Activated CD8-positive, alpha-beta T cell treated with anti-CD3 and anti-CD28 coated beads for 36 hours (primary cell): ENCODE data around the gene RIPOR1. TPM values are rescaled to one million over a fixed set of nuclear protein-coding genes. Genes with fewer than 3 reads are reported as not detected.

Source experiments
- ATAC-seq: fragments of 200-7000 bp; cut with Tn5 transposase; one replicate; pipeline ENCODE4 v1.10.0; 2021; ENCODE audit warnings: mild to moderate bottlenecking, moderate library complexity
- CTCF ChIA-PET: fragments of 350-600 bp; sonication (Branson Sonifier 250); formaldehyde crosslinking; loops from one replicate; lab custom pipeline; 2021; ENCODE audit warnings: antibody characterized with exemption; lab: Charles Lee
- POLR2A ChIA-PET: fragments of 350-600 bp; sonication (Branson Sonifier 250); formaldehyde crosslinking; loops from one replicate; lab custom pipeline; 2021; ENCODE audit warnings: antibody characterized with exemption; lab: Charles Lee
- DNase-seq: peaks from one replicate; pipeline ENCODE4 v3.0.0-alpha.2; 2020
- H3K27ac Mint-ChIP-seq: one replicate; pipeline ENCODE4 v1.8.0; 2021; ENCODE audit warnings: mild to moderate bottlenecking, mixed read lengths
- H3K27me3 Mint-ChIP-seq: one replicate; pipeline ENCODE4 v1.8.0; 2021; ENCODE audit warnings: mixed read lengths
- H3K36me3 Mint-ChIP-seq: one replicate; pipeline ENCODE4 v1.8.0; 2021; ENCODE audit warnings: low read depth, mixed read lengths
- H3K4me1 Mint-ChIP-seq: one replicate; pipeline ENCODE4 v1.8.0; 2021; ENCODE audit warnings: low read depth, mixed read lengths
- H3K4me3 Mint-ChIP-seq: one replicate; pipeline ENCODE4 v1.8.0; 2021; ENCODE audit warnings: mild to moderate bottlenecking, moderate library complexity, mixed read lengths
- H3K9me3 Mint-ChIP-seq: one replicate; pipeline ENCODE4 v1.8.0; 2021; ENCODE audit warnings: mixed read lengths
- intact Hi-C: fragments of 100-400 bp; cut with micrococcal nuclease; formaldehyde crosslinking; loops from one replicate; pipeline ENCODE4 v1.10.0; 2022
- total RNA-seq, 2 experiments: library from RNA; stranded (reverse); gene quantifications; one replicate each; pipeline ENCODE4 v1.2.3, GENCODE V29; 2021
- TF ChIP-seq, protein P1 (sequence below): fragments of 200-600 bp; IDR thresholded peaks from one replicate; pipeline ENCODE4 v1.8.0; 2022; ENCODE audit warnings: antibody characterized with exemption, mild to moderate bottlenecking

RIPOR1 gene
- total RNA-seq, 2 experiments from 2014 or later, result 15.7 to 20.0 TPM

DNA sequence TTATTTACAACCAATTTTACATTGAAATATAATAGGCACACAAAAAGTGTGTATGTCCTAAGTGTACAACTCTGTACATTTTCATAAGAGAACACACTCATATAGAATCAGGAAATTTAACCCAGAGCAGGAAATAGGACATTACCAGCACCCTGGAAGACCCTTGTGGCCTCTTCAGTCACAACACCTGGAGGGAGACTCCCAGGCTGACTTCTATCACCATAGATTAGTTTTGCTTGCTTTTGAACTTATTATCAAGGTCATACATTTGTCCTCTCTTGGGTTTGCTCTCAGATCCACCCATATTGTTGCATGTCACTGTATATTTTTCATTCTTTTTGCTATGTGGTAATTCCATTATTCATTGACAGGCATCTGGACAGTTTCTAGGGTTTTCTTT lies 5.8 kb downstream of the RIPOR1 start:
- H3K27me3 Mint-ChIP-seq, result peaks cover 29% of the 10 kb centered on the region
- intact Hi-C loops, result no loop called here
- no peaks in the 10 kb centered on the region for H3K9me3 Mint-ChIP-seq
- TF ChIP-seq, protein P1, sequence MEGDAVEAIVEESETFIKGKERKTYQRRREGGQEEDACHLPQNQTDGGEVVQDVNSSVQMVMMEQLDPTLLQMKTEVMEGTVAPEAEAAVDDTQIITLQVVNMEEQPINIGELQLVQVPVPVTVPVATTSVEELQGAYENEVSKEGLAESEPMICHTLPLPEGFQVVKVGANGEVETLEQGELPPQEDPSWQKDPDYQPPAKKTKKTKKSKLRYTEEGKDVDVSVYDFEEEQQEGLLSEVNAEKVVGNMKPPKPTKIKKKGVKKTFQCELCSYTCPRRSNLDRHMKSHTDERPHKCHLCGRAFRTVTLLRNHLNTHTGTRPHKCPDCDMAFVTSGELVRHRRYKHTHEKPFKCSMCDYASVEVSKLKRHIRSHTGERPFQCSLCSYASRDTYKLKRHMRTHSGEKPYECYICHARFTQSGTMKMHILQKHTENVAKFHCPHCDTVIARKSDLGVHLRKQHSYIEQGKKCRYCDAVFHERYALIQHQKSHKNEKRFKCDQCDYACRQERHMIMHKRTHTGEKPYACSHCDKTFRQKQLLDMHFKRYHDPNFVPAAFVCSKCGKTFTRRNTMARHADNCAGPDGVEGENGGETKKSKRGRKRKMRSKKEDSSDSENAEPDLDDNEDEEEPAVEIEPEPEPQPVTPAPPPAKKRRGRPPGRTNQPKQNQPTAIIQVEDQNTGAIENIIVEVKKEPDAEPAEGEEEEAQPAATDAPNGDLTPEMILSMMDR, result no peak
- ChIA-PET CTCF (interaction anchor here (0.9 to 11.4 kb wide), 4 partner anchors 10 to 13 kb away, joined by 3 to 135 read pairs (median 30); no protein-coding TSS in a partner anchor), POLR2A (interaction anchor here (1.2 kb wide), 1 partner anchor 9 kb away, joined by 3 read pairs; no protein-coding TSS in a partner anchor)
- H3K4me1 Mint-ChIP-seq, result peaks cover 31% of the 10 kb centered on the region
- H3K36me3 Mint-ChIP-seq, result no peaks in the 10 kb centered on the region
- DNase-seq (no peak), ATAC-seq (no peak)
- no peak overlapping the region for H3K4me3 Mint-ChIP-seq
- no peak overlapping the region for H3K27ac Mint-ChIP-seq

DNA sequence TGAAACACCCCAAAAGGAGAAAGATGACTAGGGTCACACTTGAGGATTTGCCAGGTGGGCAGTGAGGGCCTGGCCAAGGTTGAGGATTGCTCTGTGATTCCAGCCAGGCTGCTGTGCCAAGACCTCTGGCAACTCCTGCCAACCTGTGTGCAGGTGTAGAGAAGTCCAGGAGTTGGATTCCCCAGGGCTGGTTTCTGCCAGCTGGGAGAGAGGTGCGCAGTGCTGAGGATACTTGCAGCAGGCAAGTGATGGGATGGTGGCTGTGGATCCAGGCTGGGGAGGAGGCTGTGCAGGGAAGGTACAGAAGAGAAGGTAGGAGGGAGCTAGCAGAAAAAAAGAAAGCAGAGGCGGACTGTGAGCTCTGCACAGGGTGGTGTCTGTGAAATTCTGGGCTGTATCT lies 6.6 kb downstream of the RIPOR1 start:
- H3K36me3 Mint-ChIP-seq, result no peaks in the 10 kb centered on the region
- TF ChIP-seq, protein P1, result no peak
- H3K27ac Mint-ChIP-seq, result no peak overlapping the region
- no peak for DNase-seq
- intact Hi-C loops, result no loop called here
- no peaks in the 10 kb centered on the region for H3K9me3 Mint-ChIP-seq
- peaks cover 24% of the 10 kb centered on the region for H3K27me3 Mint-ChIP-seq
- POLR2A ChIA-PET, result interaction anchor here (0.8 to 1.2 kb wide), 3 partner anchors 8 to 52 kb away, joined by 3 to 4 read pairs (median 3); partner anchors contain the start of gene AGRP
- ATAC-seq, result no peak
- no peak overlapping the region for H3K4me3 Mint-ChIP-seq
- CTCF ChIA-PET, result interaction anchor here (0.7 to 11.4 kb wide), 4 partner anchors 9 to 18 kb away, joined by 3 to 135 read pairs (median 23); no protein-coding TSS in a partner anchor
- H3K4me1 Mint-ChIP-seq, result peaks cover 26% of the 10 kb centered on the region

DNA sequence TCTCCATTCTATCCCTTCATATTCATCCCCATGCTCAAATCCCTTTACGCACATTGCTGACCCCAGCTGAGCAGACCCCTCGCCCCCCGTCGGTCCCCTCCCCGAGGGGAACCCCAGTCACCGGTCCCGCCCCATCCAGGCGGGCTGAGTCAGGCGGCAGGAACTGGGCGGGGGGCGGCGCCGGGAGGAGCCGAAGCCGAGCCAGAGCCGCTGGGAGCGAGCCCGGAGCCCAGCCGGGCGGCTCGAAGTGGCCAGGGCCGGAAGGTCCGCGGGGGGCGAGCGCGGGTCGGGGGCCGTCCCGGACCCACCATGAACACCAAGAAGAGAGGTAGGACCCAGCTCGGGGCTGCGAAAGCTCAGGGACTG lies 8.6 kb downstream of the RIPOR1 start:
- ATAC-seq (peak; percentile 55), DNase-seq (peak; percentile 60)
- intact Hi-C loops, result no loop called here
- Mint-ChIP-seq H3K9me3 (no peaks in the 10 kb centered on the region), H3K27me3 (peaks cover 11% of the 10 kb centered on the region), H3K4me1 (peaks cover 31% of the 10 kb centered on the region), H3K27ac (peak overlapping the region; percentile 73), H3K4me3 (peak overlapping the region; percentile 74), H3K36me3 (peaks cover 10% of the 10 kb centered on the region)
- TF ChIP-seq, protein P1, result no peak
- POLR2A ChIA-PET, result interaction anchor here (0.6 to 2.2 kb wide), 9 partner anchors 9 to 129 kb away, joined by 3 to 9 read pairs (median 4); partner anchors contain the start of genes ATP6V0D1, C16orf86, CTCF and ENKD1
- CTCF ChIA-PET, result interaction anchor here (0.8 to 11.4 kb wide), 15 partner anchors 8 to 121 kb away, joined by 3 to 135 read pairs (median 5); partner anchors contain the start of genes ATP6V0D1, CARMIL2 and RIPOR1

DNA sequence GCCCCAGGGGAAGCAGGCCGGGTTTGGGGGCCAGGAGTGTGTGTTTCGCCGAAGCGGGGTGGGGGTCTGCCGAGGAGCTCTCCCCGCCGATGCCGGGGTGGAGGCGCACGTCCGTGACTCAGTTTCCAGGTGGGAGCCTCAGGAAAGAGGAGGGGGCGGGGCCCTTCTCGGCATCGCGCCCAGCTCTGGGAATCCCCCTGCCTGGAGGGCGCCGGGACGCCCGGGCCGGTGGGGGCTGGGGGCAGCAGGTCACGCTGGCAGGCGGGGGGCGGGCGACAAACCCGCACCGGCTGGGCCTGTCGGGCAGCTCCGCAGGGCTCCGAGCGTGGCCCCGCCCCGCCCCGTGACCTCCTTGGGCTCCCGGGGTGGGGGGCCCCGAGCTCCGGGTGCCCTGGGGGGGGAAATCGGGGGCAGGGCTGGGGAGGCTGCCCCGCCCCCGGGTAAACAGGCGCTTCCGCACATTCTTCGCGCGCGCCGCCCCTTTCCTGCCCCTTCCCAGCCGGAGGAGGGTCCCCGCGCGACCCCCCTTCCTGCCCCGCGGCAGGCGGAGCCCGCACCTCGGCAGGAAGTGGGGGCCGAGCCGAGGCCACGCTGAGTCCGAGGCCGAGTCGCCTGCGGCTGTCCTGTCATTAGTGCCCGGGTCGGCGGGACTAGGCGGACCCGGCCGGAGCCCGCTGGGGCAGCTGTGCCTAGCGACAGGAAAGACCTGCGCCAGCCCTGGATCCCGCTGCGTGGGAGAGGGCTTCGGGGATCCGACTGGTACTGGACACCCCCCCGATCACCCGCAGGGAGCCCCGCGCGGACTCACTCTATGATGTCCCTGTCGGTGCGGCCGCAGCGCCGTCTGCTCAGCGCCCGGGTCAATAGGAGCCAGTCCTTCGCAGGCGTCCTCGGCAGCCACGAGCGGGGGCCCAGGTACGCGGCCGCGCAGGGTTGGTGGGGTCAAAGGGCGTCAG lies 9.3 kb downstream of the RIPOR1 start:
- TF ChIP-seq, protein P1, result no peak
- Mint-ChIP-seq H3K4me1 (peaks cover 37% of the 10 kb centered on the region), H3K9me3 (no peaks in the 10 kb centered on the region), H3K4me3 (peak overlapping the region; percentile 74), H3K36me3 (peaks cover 11% of the 10 kb centered on the region), H3K27ac (peak overlapping the region; percentile 55), H3K27me3 (peaks cover 5% of the 10 kb centered on the region)
- DNase-seq (peak; percentile 65), ATAC-seq (peak; percentile 45)
- CTCF ChIA-PET, result interaction anchor here (1.1 to 11.4 kb wide), 13 partner anchors 9 to 121 kb away, joined by 3 to 135 read pairs (median 5); partner anchors contain the start of genes ATP6V0D1, CARMIL2 and RIPOR1
- POLR2A ChIA-PET, result interaction anchor here (0.6 to 2.2 kb wide), 9 partner anchors 9 to 129 kb away, joined by 3 to 9 read pairs (median 4); partner anchors contain the start of genes ATP6V0D1, C16orf86, CTCF and ENKD1
- intact Hi-C loops, result no loop called here
